GM18520 (cell line): ENCODE measurements around the gene GRAP2.
"Not testable (repeated sequence)": the region's sequence is repeated elsewhere in the genome, so short reads cannot be mapped to it uniquely, and the experiment has no call there.

Source experiments
- ATAC-seq: cut with Tn5 transposase; IDR thresholded peaks from one replicate; pipeline ENCODE4 v1.9.1; 2021; ENCODE audit not compliant: unreplicated experiment

Gene GRAP2

GRCh38 chr22:39942439-39943230 is 41.8 kb downstream of the GRAP2 start:
- no peak for ATAC-seq

- no peak for ATAC-seq
Measured at GRCh38 chr22:39943337-39943736, 42.5 kb downstream of the GRAP2 start.

GRCh38 chr22:39943953-39944872 is 43.3 kb downstream of the GRAP2 start:
- ATAC-seq, result no peak

GRCh38 chr22:39946126-39946502 is 45.2 kb downstream of the GRAP2 start:
- ATAC-seq, result no peak

- no peak for ATAC-seq
Measured at GRCh38 chr22:39946503-39947219, 45.8 kb downstream of the GRAP2 start.

GRCh38 chr22:39947220-39948216 is 46.6 kb downstream of the GRAP2 start:
- ATAC-seq, result no peak

- ATAC-seq, result no peak
Measured at GRCh38 chr22:39949964-39950737, 49.3 kb downstream of the GRAP2 start.

- not testable (repeated sequence) for ATAC-seq
Measured at GRCh38 chr22:39951603-39952293, 50.9 kb downstream of the GRAP2 start.

- no peak for ATAC-seq
Measured at GRCh38 chr22:39952347-39952746, 51.5 kb downstream of the GRAP2 start.

GRCh38 chr22:39953101-39953500 is 52.2 kb downstream of the GRAP2 start:
- no peak for ATAC-seq

GRCh38 chr22:39954584-39955055 is 53.7 kb downstream of the GRAP2 start:
- no peak for ATAC-seq

- ATAC-seq, result no peak
Measured at GRCh38 chr22:39955675-39956074, 54.8 kb downstream of the GRAP2 start.

GRCh38 chr22:39956932-39957664 is 56.2 kb downstream of the GRAP2 start:
- ATAC-seq, result no peak

GRCh38 chr22:39958009-39958711 is 57.3 kb downstream of the GRAP2 start:
- ATAC-seq, result no peak

- ATAC-seq, result no peak
Measured at GRCh38 chr22:39958949-39959639, 58.2 kb downstream of the GRAP2 start.

GRCh38 chr22:39959640-39960447 is 59.0 kb downstream of the GRAP2 start, which contains the start of gene TMA7B:
Gene TMA7B, plus strand, starts transcription at chr22:39960397. Its CDS starts 3,978 bp downstream, at chr22:39964375.
- ATAC-seq, result no peak
